Measurements from ENCODE around the gene ENG. TPM values are rescaled to one million over a fixed set of nuclear protein-coding genes. Genes with fewer than 3 reads are reported as not detected.
A peak's percentile ranks its signal among the peaks of the same experiment; 100 is the strongest.

The ENG gene
- total RNA-seq, 4 donors from 2014 or later = 45.6 to 115 (median 51.1) TPM

DNA sequence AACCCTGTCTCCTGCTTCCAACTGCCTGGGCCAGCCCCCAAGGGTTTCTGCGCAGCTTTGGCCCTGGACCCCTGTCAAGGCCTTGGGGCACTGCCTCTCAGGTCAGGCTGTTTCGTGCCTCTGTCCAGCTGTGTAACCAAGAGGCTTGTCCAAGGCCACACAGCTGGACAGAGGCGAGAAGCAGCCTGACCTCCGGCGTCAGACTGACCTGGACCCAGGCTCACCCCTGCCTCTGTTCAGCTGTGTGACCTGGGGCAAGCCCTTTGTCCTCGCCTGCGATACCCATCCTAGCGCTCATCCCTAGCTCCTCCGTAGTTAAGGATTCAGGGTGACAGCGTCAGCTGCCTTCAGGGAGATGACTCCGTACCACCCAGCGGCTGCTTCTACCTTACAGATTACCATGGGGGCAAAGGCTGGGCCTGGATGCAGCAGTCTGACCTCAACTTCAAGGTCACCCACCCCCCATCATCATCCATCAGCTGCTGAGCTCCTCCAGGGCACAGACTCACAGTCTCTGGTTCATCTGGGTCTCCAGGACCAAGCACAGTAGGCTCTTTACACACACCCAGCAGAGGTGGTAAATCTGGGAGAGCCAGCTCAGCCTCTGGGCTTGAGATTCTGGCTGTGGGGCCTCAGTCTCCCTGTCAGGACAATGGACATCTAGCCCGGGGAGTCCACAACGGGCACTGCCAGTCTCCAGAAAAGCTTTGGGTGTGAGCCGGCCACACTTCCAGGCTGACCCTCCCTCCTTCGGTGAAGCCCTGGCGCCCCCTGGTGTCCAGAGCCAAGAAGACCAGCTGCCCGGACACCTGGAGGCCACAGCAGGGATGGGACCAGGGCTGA, 15.1 kb upstream of the ENG start:
- intact Hi-C loops (cut with DNase I) = loop anchor here (5.0 to 10.0 kb wide), 2 partner anchors 85 to 132 kb away; partner anchors contain the start of genes CDK9 and TOR2A
- Histone ChIP-seq H3K27ac (no peak overlapping the region), H3K4me3 (replicated peaks in 1 of 3) (no peak overlapping the region), H3K9me3 (no peaks in the 10 kb centered on the region), H3K27me3 (no peaks in the 10 kb centered on the region), H3K36me3 (peaks cover 0 to 20% of the 10 kb centered on the region in 2 donors), H3K4me1 (peaks cover 19 to 23% of the 10 kb centered on the region in 2 donors)
- peak; percentile 84 to 89 for DNase-seq
- peak; percentile 64 to 94 (median 82) for TF ChIP-seq CTCF (IDR thresholded peaks at IDR 0.05)
- TF ChIP-seq POLR2A (IDR thresholded peaks at IDR 0.05) = no peak
- WGBS, 2 donors = 65 to 78% methylated on average over 13 to 16 of the region's 18 CpGs

- H3K27me3 ChIP-seq = no peaks in the 10 kb centered on the region
- peak overlapping the region in 1 of 3 donors; percentile 49 for H3K27ac ChIP-seq
- H3K36me3 ChIP-seq = peaks cover 0 to 20% of the 10 kb centered on the region in 2 donors
- WGBS, 2 donors = 96% methylated on average over 18 of the region's 18 CpGs
- peaks cover 8 to 12% of the 10 kb centered on the region in 2 donors for H3K4me1 ChIP-seq
- no peak for TF ChIP-seq POLR2A (IDR thresholded peaks at IDR 0.05)
- no peak for TF ChIP-seq CTCF (IDR thresholded peaks at IDR 0.05)
- intact Hi-C loops (cut with DNase I) = loop anchor here (10.0 kb wide), 1 partner anchor 84 kb away; the partner anchor contains the start of gene CDK9
- DNase-seq = no peak
- no peaks in the 10 kb centered on the region for H3K9me3 ChIP-seq
- no peak overlapping the region for H3K4me3 ChIP-seq (replicated peaks in 1 of 3)
Measured at GRCh38 chr9:127868278-127868902, 13.9 kb upstream of the ENG start.

GRCh38 chr9:127867356-127868277, 13.2 kb upstream of the ENG start:
- intact Hi-C loops (cut with DNase I) = loop anchor here (10.0 kb wide), 1 partner anchor 83 kb away; the partner anchor contains the start of gene CDK9
- TF ChIP-seq CTCF (IDR thresholded peaks at IDR 0.05) = no peak
- TF ChIP-seq POLR2A (IDR thresholded peaks at IDR 0.05) = no peak
- WGBS, 2 donors = 74 to 80% methylated on average over 23 to 26 of the region's 30 CpGs
- H3K9me3 ChIP-seq = no peaks in the 10 kb centered on the region
- DNase-seq = peak in 1 of 2 donors; percentile 50
- no peaks in the 10 kb centered on the region for H3K27me3 ChIP-seq
- peak overlapping the region in 1 of 3 donors; percentile 49 for H3K27ac ChIP-seq
- peaks cover 6 to 12% of the 10 kb centered on the region in 2 donors for H3K4me1 ChIP-seq
- H3K4me3 ChIP-seq (replicated peaks in 1 of 3) = no peak overlapping the region
- peaks cover 0 to 20% of the 10 kb centered on the region in 2 donors for H3K36me3 ChIP-seq

DNA sequence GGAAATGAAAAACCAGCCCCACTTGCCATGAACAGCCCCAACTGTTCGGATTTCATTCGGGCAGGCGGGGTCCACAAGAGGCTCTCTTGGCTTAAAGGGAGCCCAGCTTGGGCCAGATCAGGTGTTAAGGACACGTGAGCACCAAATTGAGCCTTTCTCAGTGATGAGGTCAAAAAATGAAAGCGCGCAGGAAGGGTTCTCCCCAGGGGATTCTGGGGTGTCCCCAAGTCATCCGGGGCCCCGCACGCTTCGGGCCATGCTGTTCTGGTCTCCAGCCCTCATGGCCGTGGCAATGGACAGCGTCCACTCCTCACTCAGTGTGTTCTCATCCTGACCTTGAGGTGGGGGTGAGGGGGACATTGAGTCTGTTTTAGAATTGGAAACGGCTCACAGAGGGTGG, 12.1 kb upstream of the ENG start:
- intact Hi-C loops (cut with DNase I) = loop anchor here (10.0 kb wide), 1 partner anchor 82 kb away; the partner anchor contains the start of gene CDK9
- H3K27me3 ChIP-seq = no peaks in the 10 kb centered on the region
- no peak overlapping the region for H3K27ac ChIP-seq
- H3K36me3 ChIP-seq = peaks cover 0 to 19% of the 10 kb centered on the region in 2 donors
- H3K4me3 ChIP-seq (replicated peaks in 1 of 3) = no peak overlapping the region
- 95% methylated on average over 11 to 13 of the region's 13 CpGs for WGBS, 2 donors
- TF ChIP-seq POLR2A (IDR thresholded peaks at IDR 0.05) (no peak), CTCF (IDR thresholded peaks at IDR 0.05) (no peak)
- H3K4me1 ChIP-seq = peaks cover 14 to 23% of the 10 kb centered on the region in 2 donors
- H3K9me3 ChIP-seq = no peaks in the 10 kb centered on the region
- DNase-seq = no peak
